ENCODE measurements around the gene GRHL1. TPM values are rescaled to one million over a fixed set of nuclear protein-coding genes. Genes with fewer than 3 reads are reported as not detected.

Gene GRHL1
- total RNA-seq: 0.09 TPM in 1 of 2 replicates, not detected in the other

DNA sequence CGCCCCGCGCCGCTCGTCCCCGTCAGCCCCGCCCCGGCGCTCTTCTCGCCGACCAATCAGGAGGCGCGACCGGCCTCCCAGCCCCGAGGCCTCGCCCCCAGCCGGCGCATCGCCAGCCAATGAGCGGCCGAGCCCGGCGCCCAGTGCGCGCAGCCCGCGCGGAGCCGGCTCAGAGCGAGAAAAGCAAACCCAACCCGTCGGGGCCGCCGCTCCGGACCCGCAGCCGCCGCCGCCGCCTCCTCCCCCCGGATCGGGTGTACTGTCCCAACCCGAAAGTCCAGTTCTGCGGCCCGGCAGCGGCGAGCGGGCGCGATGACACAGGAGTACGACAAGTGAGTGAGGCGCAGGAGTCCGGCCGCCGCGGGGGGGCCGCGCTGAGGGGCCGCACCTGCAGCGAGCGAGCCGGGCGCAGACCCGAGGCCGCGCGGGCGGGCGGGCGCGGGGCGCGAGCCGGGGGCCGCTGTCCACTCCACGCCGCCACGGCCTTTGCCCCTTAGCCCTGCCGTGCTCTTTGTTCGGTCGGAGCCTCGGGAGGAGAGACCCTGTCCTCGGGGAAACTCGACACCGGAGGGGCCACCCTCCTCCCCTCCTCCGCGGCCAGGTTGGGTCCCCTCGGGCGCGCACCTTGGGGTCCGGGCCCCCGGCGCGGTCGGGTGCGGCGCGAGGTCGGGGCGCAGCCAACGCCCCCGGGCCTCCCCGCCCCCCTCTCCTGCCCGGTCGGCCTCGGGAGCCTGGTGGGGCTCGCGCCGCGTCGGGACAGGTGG is at the start of gene GRHL1:
GRHL1 (plus strand) TSS at position 172 of the 764 bp plus-strand sequence; CDS start at position 313, 141 bp downstream.

GRCh38 chr2:10043256-10043905 is 91.9 kb downstream of the GRHL1 start, which contains the start of gene KLF11:
TSS of gene KLF11 (plus strand) at chr2:10043550. CDS start at chr2:10043717, 167 bp downstream.

Other genes starting within 250 kb of the GRHL1 start
- 7.6 and 12.3 TPM in 2 replicates for gene TAF1B, start 108.2 kb upstream of the GRHL1 start, total RNA-seq
- 9.7 and 11.0 TPM in 2 replicates for gene KLF11, start 91.9 kb downstream of the GRHL1 start, total RNA-seq
- 2.1 and 2.3 TPM in 2 replicates for gene CYS1, start 128.7 kb downstream of the GRHL1 start, total RNA-seq
- 5.6 and 8.8 TPM in 2 replicates for gene RRM2, start 171.0 kb downstream of the GRHL1 start, total RNA-seq

All from pericardium fibroblast (primary cell).